H1 (cell line): Measurements from ENCODE around the gene MORF4L1. TPM values are rescaled to one million over a fixed set of nuclear protein-coding genes. Genes with fewer than 3 reads are reported as not detected.
A peak's percentile ranks its signal among the peaks of the same experiment; 100 is the strongest.

Experiments
- CTCF ChIA-PET: fragments of 300-600 bp; sonication (Branson Sonifier 250); formaldehyde crosslinking; loops from one replicate; lab custom pipeline; 2021; ENCODE audit not compliant: partially characterized antibody; lab: Charles Lee
- POLR2A ChIA-PET: fragments of 300-600 bp; sonication (Branson Sonifier 250); formaldehyde crosslinking; loops from one replicate; lab custom pipeline; 2021; ENCODE audit warnings: inconsistent platforms; ENCODE audit not compliant: partially characterized antibody; lab: Charles Lee
- DNase-seq, 2 experiments: peaks; one replicate each; pipeline versions ENCODE4 v3.0.0 to v3.0.0-alpha.2; 2010 to 2022; ENCODE audit warnings: low spot score in 2 of 2, low read depth in 1 of 2, mixed read lengths in 1 of 2
- FAIRE-seq: peaks from 2 replicates; lab custom pipeline; 2011; peaks lifted over from hg19 to GRCh38; lab: Jason Lieb, UNC
- H2AFZ ChIP-seq: 2 replicates; pipeline ENCODE4 v1.8.1; 2012; ENCODE audit warnings: low read length, inconsistent platforms
- H2AK5ac ChIP-seq: 2 replicates; pipeline ENCODE4 v1.6.1; 2013; ENCODE audit warnings: low read depth, low read length
- H2BK120ac ChIP-seq: replicated peaks from 2 replicates; pipeline ENCODE3; 2013; ENCODE audit warnings: low read depth, low read length, inconsistent platforms
- H2BK12ac ChIP-seq: 2 replicates; pipeline ENCODE4 v1.6.1; 2013; ENCODE audit warnings: low read depth, low read length
- H2BK15ac ChIP-seq: 2 replicates; pipeline ENCODE4 v1.6.1; 2013; ENCODE audit warnings: low read length
- H2BK20ac ChIP-seq: 2 replicates; pipeline ENCODE4 v1.6.1; 2013; ENCODE audit warnings: low read length
- H2BK5ac ChIP-seq: 2 replicates; pipeline ENCODE4 v1.6.1; 2013; ENCODE audit warnings: low read depth, low read length
- H3K14ac ChIP-seq: 2 replicates; pipeline ENCODE4 v1.6.1; 2013; ENCODE audit warnings: inconsistent platforms; ENCODE audit not compliant: insufficient read length
- H3K18ac ChIP-seq: 2 replicates; pipeline ENCODE4 v1.6.1; 2013; ENCODE audit warnings: low read length; ENCODE audit errors: extremely low read depth
- H3K23ac ChIP-seq: 2 replicates; pipeline ENCODE4 v1.6.1; 2013; ENCODE audit warnings: inconsistent platforms; ENCODE audit not compliant: insufficient read length
- H3K23me2 ChIP-seq: 2 replicates; pipeline ENCODE4 v1.6.1; 2013; ENCODE audit warnings: low read depth, low read length
- H3K27ac ChIP-seq: 2 replicates; pipeline ENCODE4 v1.6.1; 2011; ENCODE audit warnings: low read depth, low read length, inconsistent platforms
- H3K27me3 ChIP-seq, 4 experiments: replicated peaks in 1 of 4; 1 replicate in 1 of 4; 2 replicates in 3 of 4; pipeline versions ENCODE4 v1.6.1 to v1.8.1; 2011 to 2013; ENCODE audit warnings: low read length in 3 of 4, mild to moderate bottlenecking in 3 of 4, inconsistent platforms in 2 of 4, mixed read lengths in 2 of 4, moderate library complexity in 1 of 4; ENCODE audit not compliant: control insufficient read depth in 3 of 4, insufficient read depth in 3 of 4; ENCODE audit errors: extremely low read depth in 1 of 4
- H3K36me3 ChIP-seq, 4 experiments: 2 replicates each; pipeline versions ENCODE4 v1.6.1 to v1.8.1; 2011 to 2013; ENCODE audit warnings: mild to moderate bottlenecking in 4 of 4, low read length in 3 of 4, moderate library complexity in 2 of 4, control low read depth in 1 of 4, inconsistent platforms in 1 of 4; ENCODE audit not compliant: insufficient read depth in 4 of 4, control insufficient read depth in 2 of 4
- H3K4ac ChIP-seq: replicated peaks from 2 replicates; pipeline ENCODE3; 2013; ENCODE audit warnings: low read length, low read depth, mixed read lengths, inconsistent platforms; ENCODE audit not compliant: insufficient read length
- H3K4me1 ChIP-seq, 4 experiments: replicated peaks in 1 of 4; 1 replicate in 1 of 4; 2 replicates in 3 of 4; pipeline versions ENCODE4 v1.6.1 to v1.8.1; 2011 to 2013; ENCODE audit warnings: low read length in 3 of 4, inconsistent platforms in 2 of 4, mixed read lengths in 1 of 4; ENCODE audit not compliant: insufficient read depth in 4 of 4, control insufficient read depth in 3 of 4
- H3K4me2 ChIP-seq, 2 experiments: 2 replicates each; pipeline versions ENCODE4 v1.6.1 to v1.8.1; 2011 to 2013; ENCODE audit warnings: low read depth in 2 of 2, low read length in 2 of 2, control low read depth in 1 of 2, inconsistent platforms in 1 of 2, mild to moderate bottlenecking in 1 of 2; ENCODE audit not compliant: insufficient read depth in 1 of 2
- H3K4me3 ChIP-seq, 4 experiments: fragments of 200-600, 300-600 bp in 1 of 4; sonication (generic), shearing (Covaris generic), sonication (Bioruptor Twin) in 1 of 4; 2 replicates each; pipeline versions ENCODE4 v1.5.1 to v1.8.1; 2011 to 2016; ENCODE audit warnings: low read length in 4 of 4, low read depth in 3 of 4, control low read depth in 2 of 4, inconsistent platforms in 2 of 4, mild to moderate bottlenecking in 2 of 4, mixed read lengths in 1 of 4, moderate library complexity in 1 of 4; ENCODE audit not compliant: insufficient read depth in 2 of 4; ENCODE audit errors: extremely low read depth in 1 of 4
- H3K56ac ChIP-seq: replicated peaks from 2 replicates; pipeline ENCODE3; 2013; ENCODE audit warnings: low read depth, mild to moderate bottlenecking, mixed read lengths, low read length, inconsistent platforms; ENCODE audit not compliant: insufficient read length
- H3K79me1 ChIP-seq: 2 replicates; pipeline ENCODE4 v1.6.1; 2013; ENCODE audit warnings: low read depth, low read length, control low read depth
- H3K79me2 ChIP-seq, 2 experiments: 2 replicates each; pipeline versions ENCODE4 v1.6.1 to v1.8.1; 2012 to 2013; ENCODE audit warnings: low read length in 2 of 2, mild to moderate bottlenecking in 2 of 2, inconsistent platforms in 1 of 2; ENCODE audit not compliant: insufficient read depth in 2 of 2, control insufficient read depth in 1 of 2
- H3K9ac ChIP-seq, 4 experiments: replicated peaks in 1 of 4; 1 replicate in 1 of 4; 2 replicates in 3 of 4; pipeline versions ENCODE4 v1.6.1 to v1.8.1; 2011 to 2013; ENCODE audit warnings: low read depth in 3 of 4, low read length in 3 of 4, control low read depth in 2 of 4, mild to moderate bottlenecking in 2 of 4, moderate library complexity in 2 of 4, inconsistent platforms in 1 of 4; ENCODE audit errors: extremely low read depth in 1 of 4
- H3K9me3 ChIP-seq, 2 experiments: 2 replicates each; pipeline versions ENCODE4 v1.6.1 to v1.8.1; 2012 to 2013; ENCODE audit warnings: mild to moderate bottlenecking in 2 of 2, moderate library complexity in 2 of 2, control low read depth in 1 of 2, inconsistent platforms in 1 of 2, low read depth in 1 of 2, low read length in 1 of 2, mixed read lengths in 1 of 2; ENCODE audit not compliant: insufficient read depth in 2 of 2
- H4K20me1 ChIP-seq, 2 experiments: replicated peaks in 1 of 2; 2 replicates each; pipeline versions ENCODE3 to v1.8.1; 2011 to 2013; ENCODE audit warnings: inconsistent platforms in 2 of 2, low read length in 2 of 2, mild to moderate bottlenecking in 1 of 2; ENCODE audit not compliant: insufficient read depth in 2 of 2, control insufficient read depth in 1 of 2
- H4K5ac ChIP-seq: 2 replicates; pipeline ENCODE4 v1.6.1; 2013; ENCODE audit warnings: low read length, low read depth, mixed read lengths, inconsistent platforms; ENCODE audit not compliant: insufficient read length
- H4K8ac ChIP-seq: 2 replicates; pipeline ENCODE4 v1.8.0; 2013; ENCODE audit warnings: mild to moderate bottlenecking, moderate library complexity, low read length, inconsistent platforms; ENCODE audit not compliant: insufficient read depth; ENCODE audit errors: extremely low read depth
- H4K91ac ChIP-seq: replicated peaks from 2 replicates; pipeline ENCODE3; 2013; ENCODE audit warnings: low read length, mixed read lengths, inconsistent platforms; ENCODE audit not compliant: insufficient read length
- CHD2 ChIP-seq: IDR thresholded peaks from 2 replicates; pipeline ENCODE4 v1.6.1; 2012; ENCODE audit warnings: low read length, improper control_type of control experiment
- FOSL1 ChIP-seq: IDR thresholded peaks from 2 replicates; pipeline ENCODE4 v1.6.1; 2011; ENCODE audit warnings: mild to moderate bottlenecking, low read depth, low read length, moderate library complexity; ENCODE audit not compliant: insufficient read depth
- HDAC6 ChIP-seq: IDR thresholded peaks from one replicate; pipeline ENCODE4 v1.7.1; 2012; ENCODE audit warnings: low read depth, mild to moderate bottlenecking, inconsistent platforms, low read length, moderate library complexity
- JUND ChIP-seq: IDR thresholded peaks from 2 replicates; pipeline ENCODE4 v1.6.1; 2011; ENCODE audit warnings: mild to moderate bottlenecking, improper control_type of control experiment, low read length
- POLR2A ChIP-seq, 2 experiments: IDR thresholded peaks; 1 replicate in 1 of 2; 2 replicates in 1 of 2; pipeline ENCODE4 v1.6.1; 2011; ENCODE audit warnings: low read depth in 2 of 2, low read length in 2 of 2, mild to moderate bottlenecking in 2 of 2; ENCODE audit errors: control extremely low read depth in 1 of 2
- SP1 ChIP-seq: IDR thresholded peaks from 2 replicates; pipeline ENCODE4 v1.6.1; 2011; ENCODE audit warnings: low read depth, low read length
- TAF7 ChIP-seq: optimal IDR thresholded peaks from 2 replicates; pipeline ENCODE3; 2011; ENCODE audit warnings: low read depth, mild to moderate bottlenecking, inconsistent platforms, low read length, moderate library complexity, borderline replicate concordance
- TEAD4 ChIP-seq: IDR thresholded peaks from 2 replicates; pipeline ENCODE4 v1.6.1; 2012; ENCODE audit warnings: low read depth, low read length, inconsistent platforms, mixed read lengths
- YY1 ChIP-seq: IDR thresholded peaks from 2 replicates; pipeline ENCODE4 v1.6.1; 2011; ENCODE audit warnings: low read depth, mild to moderate bottlenecking, low read length
- WGBS, 2 experiments: shearing (Covaris generic) in 1 of 2; methylation state at CpG; one replicate each; pipeline versions ENCODE4 v1.1.6 to v1.1.7; 2013 to 2015; ENCODE audit warnings: low lambda C conversion rate in 2 of 2, mixed read lengths in 2 of 2, inconsistent platforms in 1 of 2, low coverage in 1 of 2, missing lambda C conversion rate in 1 of 2; ENCODE audit not compliant: insufficient replicate concordance in 2 of 2, insufficient coverage in 1 of 2, insufficient read length in 1 of 2; ENCODE audit errors: extremely low coverage in 1 of 2, missing lambda C conversion rate in 1 of 2; 5-methylcytosine and 5-hydroxymethylcytosine counted together
- polyA plus RNA-seq, 7 experiments: library from polyadenylated mRNA; depleted of rRNA in 3 of 7; stranded (reverse) in 5 of 7; unstranded in 2 of 7; fragments of >200 nt in 5 of 7; fragments of 200-250 nt in 2 of 7; gene quantifications; 1 replicate in 5 of 7; 2 replicates in 1 of 7; 4 replicates in 1 of 7; pipeline versions ENCODE4 v1.2.1 to v1.2.3, GENCODE V29; 2011 to 2013; ENCODE audit warnings: missing spikeins in 2 of 7, mixed read lengths in 2 of 7
- total RNA-seq: library from RNA; stranded (reverse); fragmentation: NEBNext Ultra II Directional; extraction: Animal tissue kit (Norgen Biotek cat#: 25700); gene quantifications from 2 replicates; pipeline ENCODE4 v1.2.1, GENCODE V29; 2021

MORF4L1 gene
- total and polyA plus RNA-seq, 2 of the 8 experiments (the other 6 are each of a cell fraction or from before 2014, with no cell fraction given) = 260 to 533 TPM

DNA sequence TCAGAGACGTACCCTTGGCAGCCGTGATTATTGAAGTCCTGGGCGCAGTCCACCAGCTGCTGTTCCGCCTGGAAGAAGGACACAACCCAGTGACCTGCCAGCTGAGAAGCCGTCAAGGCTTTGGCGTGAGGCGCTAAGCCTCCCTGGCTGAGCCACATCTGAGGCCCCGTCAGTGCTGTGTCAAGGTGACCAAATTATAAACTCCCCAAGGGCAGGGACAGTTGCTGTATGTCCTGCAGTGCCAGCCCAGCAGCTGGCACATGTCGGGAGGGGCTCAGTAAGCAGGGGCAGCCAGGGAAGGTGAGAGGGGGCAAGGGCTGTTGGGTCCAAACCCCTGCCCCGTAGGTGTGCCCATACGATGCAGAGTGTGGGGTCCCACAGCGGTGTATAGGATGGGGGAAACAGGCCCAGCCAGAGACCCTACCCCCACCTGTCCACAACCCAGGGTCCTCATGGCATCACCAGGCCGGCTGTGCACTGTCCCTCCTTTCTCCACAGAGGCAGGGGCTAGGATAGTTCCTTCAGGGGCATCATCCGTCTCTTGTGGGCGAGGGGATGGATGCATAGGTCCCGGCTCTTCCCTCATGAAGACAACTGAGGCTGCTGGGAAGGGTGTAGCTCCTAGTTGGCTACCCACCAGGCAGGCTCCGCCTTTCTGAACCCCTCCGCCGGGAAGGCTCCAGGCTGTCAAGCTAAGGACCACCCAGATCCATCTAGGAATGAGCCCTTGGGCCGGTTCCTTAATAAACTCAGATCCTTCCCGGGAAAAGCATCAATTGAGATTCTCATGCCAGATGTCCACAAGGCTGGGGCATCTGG lies 59.0 kb downstream of the MORF4L1 start:
- TF ChIP-seq POLR2A (IDR thresholded peaks at IDR 0.05; ENCODE audit: control extremely low read depth in 1 of 2, low read depth in 2 of 2, low read length in 2 of 2) (0 out of 3 replicates have a peak, but pooled peaks of 1 of the 2 experiments have one; percentile 21), TAF7 (no peak), YY1 (no peak), SP1 (no peak), FOSL1 (no peak), HDAC6 (no peak), JUND (no peak), TEAD4 (no peak), CHD2 (no peak)

More for the DNA sequence above, 59.0 kb downstream of the MORF4L1 start:
- Histone ChIP-seq H3K79me2 (no peaks in the 10 kb centered on the region), H3K14ac (no peak overlapping the region), H3K27me3 (no peaks in the 10 kb centered on the region; a peak in 1 of 7 replicates), H3K4me1 (no peaks in the 10 kb centered on the region), H3K18ac (no peak overlapping the region), H3K27ac (no peak overlapping the region; the same call in 1 of the 2 replicates), H3K4me2 (no peak overlapping the region), H2BK5ac (no peak overlapping the region), H3K79me1 (no peaks in the 10 kb centered on the region), H3K9me3 (no peaks in the 10 kb centered on the region), H3K56ac (no peak overlapping the region), H3K23ac (no peak overlapping the region), H3K4me3 (no peak overlapping the region), H2BK120ac (no peak overlapping the region), H2AK5ac (no peak overlapping the region), H2BK15ac (no peak overlapping the region), H3K9ac (no peak overlapping the region), H4K91ac (no peak overlapping the region), H3K23me2 (no peaks in the 10 kb centered on the region), H2AFZ (no peak overlapping the region), H3K36me3 (peaks cover 0 to 6% (median 0%) of the 10 kb centered on the region in 4 experiments; a peak in 2 of 8 replicates), H4K20me1 (peaks cover 0 to 2% of the 10 kb centered on the region in 2 experiments), H2BK12ac (no peak overlapping the region; the same call in 1 of the 2 replicates), H4K5ac (no peak overlapping the region), H3K4ac (no peak overlapping the region), H2BK20ac (no peak overlapping the region), H4K8ac (no peak overlapping the region)
- ChIA-PET CTCF (interaction anchor here (0.8 to 2.3 kb wide), 5 partner anchors 9 to 76 kb away, joined by 3 to 8 read pairs (median 6); no protein-coding TSS in a partner anchor), POLR2A (interaction anchor here (0.7 to 1.2 kb wide), 2 partner anchors 10 to 22 kb away, joined by 3 to 4 read pairs; no protein-coding TSS in a partner anchor)
- 93% methylated on average over 21 of the region's 21 CpGs; no CpG with 5 or more reads in 1 of the 2 experiments for WGBS, 2 experiments
- DNase-seq (no peak), FAIRE-seq (no peak)
